Suprapubic skin (tissue), 4 donors: ENCODE measurements around the gene FLOT1. TPM values are rescaled to one million over a fixed set of nuclear protein-coding genes. Genes with fewer than 3 reads are reported as not detected.
"Not testable (repeated sequence)": the region's sequence is repeated elsewhere in the genome, so short reads cannot be mapped to it uniquely, and the experiment has no call there.

Experiments
- DNase-seq, 2 donors: peaks; one replicate each; pipeline ENCODE4 v3.0.0-alpha.2; 2019; ENCODE audit warnings: low spot score in 2 of 2
- H3K27ac ChIP-seq: fragments of 200-600 bp; sonication (generic); one replicate; pipeline ENCODE4 v1.5.1; 2019
- H3K27me3 ChIP-seq: fragments of 200-600 bp; sonication (generic); one replicate; pipeline ENCODE4 v1.5.1; 2019
- H3K36me3 ChIP-seq: fragments of 200-600 bp; sonication (generic); one replicate; pipeline ENCODE4 v1.5.1; 2019
- H3K4me1 ChIP-seq: fragments of 200-600 bp; sonication (generic); one replicate; pipeline ENCODE4 v1.5.1; 2019
- H3K4me3 ChIP-seq: fragments of 200-600 bp; sonication (generic); one replicate; pipeline ENCODE4 v1.5.1; 2019; ENCODE audit warnings: mild to moderate bottlenecking
- H3K9me3 ChIP-seq: fragments of 200-600 bp; sonication (generic); one replicate; pipeline ENCODE4 v1.5.1; 2019
- CTCF ChIP-seq, 2 donors: fragments of 200-600 bp in 1 of 2; fragments of 450-650 bp in 1 of 2; sonication (generic) in 1 of 2; IDR thresholded peaks; one replicate each; pipeline ENCODE4 v1.5.1; 2016 to 2019; ENCODE audit warnings: antibody characterized with exemption in 2 of 2, mild to moderate bottlenecking in 1 of 2, moderate library complexity in 1 of 2
- EP300 ChIP-seq: sonication (generic); formaldehyde crosslinking; IDR thresholded peaks from one replicate; pipeline ENCODE4 v1.6.1; 2017; ENCODE audit warnings: antibody characterized with exemption
- POLR2A ChIP-seq, 2 donors: fragments of 450-650 bp; IDR thresholded peaks; one replicate each; pipeline ENCODE4 v1.6.1; 2017; ENCODE audit warnings: antibody characterized with exemption in 2 of 2, mild to moderate bottlenecking in 2 of 2, moderate library complexity in 2 of 2
- POLR2AphosphoS5 ChIP-seq, 3 donors: sonication (generic); formaldehyde crosslinking; IDR thresholded peaks; one replicate each; pipeline ENCODE4 v1.6.1; 2017; ENCODE audit warnings: antibody characterized with exemption in 3 of 3
- WGBS: methylation state at CpG from one replicate; pipeline ENCODE4 v1.1.5; 2018; 5-methylcytosine and 5-hydroxymethylcytosine counted together
- total RNA-seq, 4 donors: library from RNA; depleted of rRNA; stranded (reverse); fragments of >200 nt; gene quantifications; one replicate each; pipeline ENCODE4 v1.1.0, GENCODE V29; 2016

Gene FLOT1
- total RNA-seq, 4 donors from 2014 or later: 28.4 to 60.8 (median 45.5) TPM

GRCh38 chr6:30767158-30767943 lies 24.9 kb upstream of the FLOT1 start:
- H3K4me1 ChIP-seq: peaks cover 28% of the 10 kb centered on the region
- DNase-seq: no peak
- no peaks in the 10 kb centered on the region for H3K27me3 ChIP-seq
- H3K4me3 ChIP-seq: no peak overlapping the region
- 79% methylated on average over 9 of the region's 9 CpGs for WGBS
- TF ChIP-seq CTCF (IDR thresholded peaks at IDR 0.05) (no peak), EP300 (no peak), POLR2A (IDR thresholded peaks at IDR 0.05) (no peak), POLR2AphosphoS5 (IDR thresholded peaks at IDR 0.05) (no peak)
- no peaks in the 10 kb centered on the region for H3K36me3 ChIP-seq
- H3K9me3 ChIP-seq: no peaks in the 10 kb centered on the region
- no peak overlapping the region for H3K27ac ChIP-seq

- TF ChIP-seq CTCF (IDR thresholded peaks at IDR 0.05) (no peak), POLR2AphosphoS5 (IDR thresholded peaks at IDR 0.05) (no peak), EP300 (no peak), POLR2A (IDR thresholded peaks at IDR 0.05) (no peak)
- Histone ChIP-seq H3K9me3 (no peaks in the 10 kb centered on the region), H3K4me1 (peaks cover 31% of the 10 kb centered on the region), H3K27me3 (no peaks in the 10 kb centered on the region), H3K36me3 (no peaks in the 10 kb centered on the region), H3K27ac (no peak overlapping the region), H3K4me3 (no peak overlapping the region)
- no peak for DNase-seq
- WGBS: 86% methylated on average over 6 of the region's 6 CpGs
Observed at GRCh38 chr6:30766461-30767157, 24.1 kb upstream of the FLOT1 start.

- not testable (repeated sequence) for DNase-seq, H3K27ac ChIP-seq, H3K4me3 ChIP-seq, H3K36me3 ChIP-seq, H3K9me3 ChIP-seq, H3K27me3 ChIP-seq
- H3K4me1 ChIP-seq: peaks cover 40% of the 10 kb centered on the region
- 75% methylated on average over 1 of the region's 1 CpG for WGBS
Observed at GRCh38 chr6:30765495-30765894, 23.0 kb upstream of the FLOT1 start.

- not testable (repeated sequence) for H3K4me3 ChIP-seq, DNase-seq, H3K9me3 ChIP-seq, H3K27ac ChIP-seq, H3K36me3 ChIP-seq, H3K27me3 ChIP-seq
- peaks cover 48% of the 10 kb centered on the region for H3K4me1 ChIP-seq
- WGBS: 61% methylated on average over 13 of the region's 13 CpGs
Observed at GRCh38 chr6:30764490-30765043, 22.1 kb upstream of the FLOT1 start.

GRCh38 chr6:30763618-30764489 lies 21.4 kb upstream of the FLOT1 start:
- no peaks in the 10 kb centered on the region for H3K27me3 ChIP-seq
- H3K4me3 ChIP-seq: no peak overlapping the region
- WGBS: 42% methylated on average over 8 of the region's 8 CpGs
- H3K9me3 ChIP-seq: no peaks in the 10 kb centered on the region
- H3K27ac ChIP-seq: peak overlapping the region; percentile 55
- H3K4me1 ChIP-seq: peaks cover 45% of the 10 kb centered on the region
- no peak for DNase-seq
- no peak for TF ChIP-seq CTCF (IDR thresholded peaks at IDR 0.05)
- TF ChIP-seq POLR2A (IDR thresholded peaks at IDR 0.05): no peak
- TF ChIP-seq POLR2AphosphoS5 (IDR thresholded peaks at IDR 0.05): no peak
- no peak for TF ChIP-seq EP300
- H3K36me3 ChIP-seq: no peaks in the 10 kb centered on the region
